GM12878 (cell line): ENCODE data around the gene CCDC150.

Source experiments
- CTCF ChIP-seq, 3 experiments: IDR thresholded peaks in 2 of 3; conservative IDR thresholded peaks in 1 of 3; 2 replicates each; pipeline ENCODE4 v1.5.1; 2011; ENCODE audit warnings: low read depth in 3 of 3, low read length in 3 of 3, mild to moderate bottlenecking in 3 of 3, control low read depth in 2 of 3, moderate library complexity in 2 of 3, inconsistent platforms in 1 of 3, mixed read lengths in 1 of 3; ENCODE audit not compliant: control insufficient read depth in 2 of 3, insufficient read depth in 1 of 3; ENCODE audit errors: extremely low read depth in 1 of 3
- EP300 ChIP-seq, 2 experiments: fragments of 150-350 bp in 1 of 2; IDR thresholded peaks; 2 replicates each; pipeline ENCODE4 v1.6.1; 2011 to 2012; ENCODE audit warnings: low read depth in 2 of 2, low read length in 2 of 2, borderline replicate concordance in 1 of 2, improper control_type of control experiment in 1 of 2, inconsistent platforms in 1 of 2; ENCODE audit not compliant: control insufficient read depth in 1 of 2
- GATAD2B ChIP-seq: fragments of 450-650 bp; conservative IDR thresholded peaks from 2 replicates; pipeline ENCODE4 v1.6.1; 2017; ENCODE audit warnings: low read depth, mild to moderate bottlenecking, moderate library complexity
- NRF1 ChIP-seq: conservative IDR thresholded peaks from 2 replicates; pipeline ENCODE4 v1.6.1; 2011; ENCODE audit warnings: mild to moderate bottlenecking, low read depth, low read length, improper control_type of control experiment
- SIN3A ChIP-seq: IDR thresholded peaks from 2 replicates; pipeline ENCODE4 v1.6.1; 2012; ENCODE audit warnings: low read depth, low read length, improper control_type of control experiment
- SP1 ChIP-seq: IDR thresholded peaks from one replicate; pipeline ENCODE4 v1.6.1; 2011; ENCODE audit warnings: low read depth, low read length
- SUPT20H ChIP-seq: IDR thresholded peaks from 2 replicates; pipeline ENCODE4 v1.6.1; 2011; ENCODE audit warnings: low read depth, mild to moderate bottlenecking, low read length, moderate library complexity, borderline replicate concordance; ENCODE audit not compliant: control insufficient read depth

GRCh38 chr2:196725218-196725617 lies 85.7 kb downstream of the CCDC150 start:
- TF ChIP-seq NRF1 (no peak), EP300 (IDR thresholded peaks at IDR 0.05; ENCODE audit: borderline replicate concordance in 1 of 2, control insufficient read depth in 1 of 2, low read depth in 2 of 2, low read length in 2 of 2) (no peak), GATAD2B (no peak), SIN3A (no peak), SP1 (no peak), CTCF (IDR thresholded peaks at IDR 0.05 in 2 of 3, conservative IDR thresholded peaks at IDR 0.05 in 1 of 3; ENCODE audit: control insufficient read depth in 2 of 3, extremely low read depth in 1 of 3, insufficient read depth in 1 of 3, low read depth in 3 of 3, low read length in 3 of 3) (no peak), SUPT20H (no peak)
